ENCODE results near the gene ARAP3.
A peak's percentile ranks its signal among the peaks of the same experiment; 100 is the strongest.

The ARAP3 gene

GRCh38 chr5:141647242-141647641 lies 34.8 kb downstream of the ARAP3 start:
- Histone ChIP-seq H3K9ac (ENCODE audit: low read depth in 1 of 2, low read length in 2 of 2) (no peak overlapping the region), H3K4me3 (ENCODE audit: low read length in 2 of 2) (no peak overlapping the region), H3K9me3 (ENCODE audit: control insufficient read depth in 2 of 2, low read length in 2 of 2) (no peaks in the 10 kb centered on the region), H3K4me1 (ENCODE audit: control insufficient read depth in 2 of 2, insufficient read depth in 2 of 2, low read length in 2 of 2) (peaks cover 5 to 7% of the 10 kb centered on the region in 2 donors), H3K27me3 (ENCODE audit: control insufficient read depth in 2 of 2, insufficient read depth in 2 of 2, low read length in 2 of 2) (no peaks in the 10 kb centered on the region), H3K27ac (ENCODE audit: low read depth in 2 of 2, low read length in 2 of 2) (no peak overlapping the region), H3K36me3 (ENCODE audit: control insufficient read depth in 2 of 2, insufficient read depth in 2 of 2, low read length in 2 of 2) (peaks cover 13 to 18% of the 10 kb centered on the region in 2 donors)

- no peak overlapping the region for H3K4me3 ChIP-seq (ENCODE audit: low read length in 2 of 2)
- no peaks in the 10 kb centered on the region for H3K27me3 ChIP-seq (ENCODE audit: control insufficient read depth in 2 of 2, insufficient read depth in 2 of 2, low read length in 2 of 2)
- H3K36me3 ChIP-seq (ENCODE audit: control insufficient read depth in 2 of 2, insufficient read depth in 2 of 2, low read length in 2 of 2), result peaks cover 13 to 27% of the 10 kb centered on the region in 2 donors
- H3K9me3 ChIP-seq (ENCODE audit: control insufficient read depth in 2 of 2, low read length in 2 of 2), result no peaks in the 10 kb centered on the region
- H3K9ac ChIP-seq (ENCODE audit: low read depth in 1 of 2, low read length in 2 of 2), result no peak overlapping the region
- H3K27ac ChIP-seq (ENCODE audit: low read depth in 2 of 2, low read length in 2 of 2), result no peak overlapping the region
- peaks cover 2 to 4% of the 10 kb centered on the region in 2 donors for H3K4me1 ChIP-seq (ENCODE audit: control insufficient read depth in 2 of 2, insufficient read depth in 2 of 2, low read length in 2 of 2)
Observed at GRCh38 chr5:141646026-141646425, 36.0 kb downstream of the ARAP3 start.

- Histone ChIP-seq H3K27ac (ENCODE audit: low read depth in 2 of 2, low read length in 2 of 2) (no peak overlapping the region), H3K27me3 (ENCODE audit: control insufficient read depth in 2 of 2, insufficient read depth in 2 of 2, low read length in 2 of 2) (no peaks in the 10 kb centered on the region), H3K9me3 (ENCODE audit: control insufficient read depth in 2 of 2, low read length in 2 of 2) (no peaks in the 10 kb centered on the region), H3K9ac (ENCODE audit: low read depth in 1 of 2, low read length in 2 of 2) (no peak overlapping the region), H3K4me1 (ENCODE audit: control insufficient read depth in 2 of 2, insufficient read depth in 2 of 2, low read length in 2 of 2) (peaks cover 6 to 9% of the 10 kb centered on the region in 2 donors), H3K4me3 (ENCODE audit: low read length in 2 of 2) (no peak overlapping the region), H3K36me3 (ENCODE audit: control insufficient read depth in 2 of 2, insufficient read depth in 2 of 2, low read length in 2 of 2) (peaks cover 13 to 25% of the 10 kb centered on the region in 2 donors)
Observed at GRCh38 chr5:141641634-141642267, 40.3 kb downstream of the ARAP3 start.

- Histone ChIP-seq H3K9ac (ENCODE audit: low read depth in 1 of 2, low read length in 2 of 2) (no peak overlapping the region), H3K4me1 (ENCODE audit: control insufficient read depth in 2 of 2, insufficient read depth in 2 of 2, low read length in 2 of 2) (peaks cover 10 to 15% of the 10 kb centered on the region in 2 donors), H3K9me3 (ENCODE audit: control insufficient read depth in 2 of 2, low read length in 2 of 2) (no peaks in the 10 kb centered on the region)
Observed at GRCh38 chr5:141640698-141641097, 41.3 kb downstream of the ARAP3 start.

GRCh38 chr5:141640051-141640415 lies 42.0 kb downstream of the ARAP3 start:
- Histone ChIP-seq H3K9ac (ENCODE audit: low read depth in 1 of 2, low read length in 2 of 2) (no peak overlapping the region), H3K9me3 (ENCODE audit: control insufficient read depth in 2 of 2, low read length in 2 of 2) (no peaks in the 10 kb centered on the region), H3K4me3 (ENCODE audit: low read length in 2 of 2) (no peak overlapping the region), H3K36me3 (ENCODE audit: control insufficient read depth in 2 of 2, insufficient read depth in 2 of 2, low read length in 2 of 2) (peaks cover 8 to 15% of the 10 kb centered on the region in 2 donors), H3K27ac (ENCODE audit: low read depth in 2 of 2, low read length in 2 of 2) (no peak overlapping the region), H3K4me1 (ENCODE audit: control insufficient read depth in 2 of 2, insufficient read depth in 2 of 2, low read length in 2 of 2) (peaks cover 14 to 19% of the 10 kb centered on the region in 2 donors), H3K27me3 (ENCODE audit: control insufficient read depth in 2 of 2, insufficient read depth in 2 of 2, low read length in 2 of 2) (no peaks in the 10 kb centered on the region)

More at GRCh38 chr5:141640698-141641097, 41.3 kb downstream of the ARAP3 start:
- Histone ChIP-seq H3K4me3 (ENCODE audit: low read length in 2 of 2) (no peak overlapping the region), H3K27ac (ENCODE audit: low read depth in 2 of 2, low read length in 2 of 2) (no peak overlapping the region), H3K27me3 (ENCODE audit: control insufficient read depth in 2 of 2, insufficient read depth in 2 of 2, low read length in 2 of 2) (no peaks in the 10 kb centered on the region), H3K36me3 (ENCODE audit: control insufficient read depth in 2 of 2, insufficient read depth in 2 of 2, low read length in 2 of 2) (peaks cover 9 to 20% of the 10 kb centered on the region in 2 donors)

GRCh38 chr5:141639357-141640050 lies 42.5 kb downstream of the ARAP3 start:
- Histone ChIP-seq H3K36me3 (ENCODE audit: control insufficient read depth in 2 of 2, insufficient read depth in 2 of 2, low read length in 2 of 2) (peaks cover 4 to 15% of the 10 kb centered on the region in 2 donors), H3K9ac (ENCODE audit: low read depth in 1 of 2, low read length in 2 of 2) (no peak overlapping the region), H3K9me3 (ENCODE audit: control insufficient read depth in 2 of 2, low read length in 2 of 2) (no peaks in the 10 kb centered on the region), H3K27me3 (ENCODE audit: control insufficient read depth in 2 of 2, insufficient read depth in 2 of 2, low read length in 2 of 2) (no peaks in the 10 kb centered on the region), H3K27ac (ENCODE audit: low read depth in 2 of 2, low read length in 2 of 2) (no peak overlapping the region), H3K4me1 (ENCODE audit: control insufficient read depth in 2 of 2, insufficient read depth in 2 of 2, low read length in 2 of 2) (peaks cover 14 to 19% of the 10 kb centered on the region in 2 donors), H3K4me3 (ENCODE audit: low read length in 2 of 2) (no peak overlapping the region)

- Histone ChIP-seq H3K27ac (ENCODE audit: low read depth in 2 of 2, low read length in 2 of 2) (no peak overlapping the region), H3K4me1 (ENCODE audit: control insufficient read depth in 2 of 2, insufficient read depth in 2 of 2, low read length in 2 of 2) (peaks cover 14 to 19% of the 10 kb centered on the region in 2 donors), H3K9ac (ENCODE audit: low read depth in 1 of 2, low read length in 2 of 2) (no peak overlapping the region), H3K4me3 (ENCODE audit: low read length in 2 of 2) (no peak overlapping the region), H3K27me3 (ENCODE audit: control insufficient read depth in 2 of 2, insufficient read depth in 2 of 2, low read length in 2 of 2) (no peaks in the 10 kb centered on the region), H3K36me3 (ENCODE audit: control insufficient read depth in 2 of 2, insufficient read depth in 2 of 2, low read length in 2 of 2) (peaks cover 0 to 15% of the 10 kb centered on the region in 2 donors), H3K9me3 (ENCODE audit: control insufficient read depth in 2 of 2, low read length in 2 of 2) (no peaks in the 10 kb centered on the region)
Observed at GRCh38 chr5:141638771-141639170, 43.3 kb downstream of the ARAP3 start.

GRCh38 chr5:141637767-141638419 lies 44.1 kb downstream of the ARAP3 start:
- H3K36me3 ChIP-seq (ENCODE audit: control insufficient read depth in 2 of 2, insufficient read depth in 2 of 2, low read length in 2 of 2), result peaks cover 0 to 13% of the 10 kb centered on the region in 2 donors
- no peaks in the 10 kb centered on the region for H3K27me3 ChIP-seq (ENCODE audit: control insufficient read depth in 2 of 2, insufficient read depth in 2 of 2, low read length in 2 of 2)
- peak overlapping the region; percentile 83 to 97 for H3K4me3 ChIP-seq (ENCODE audit: low read length in 2 of 2)
- H3K9me3 ChIP-seq (ENCODE audit: control insufficient read depth in 2 of 2, low read length in 2 of 2), result no peaks in the 10 kb centered on the region
- H3K9ac ChIP-seq (ENCODE audit: low read depth in 1 of 2, low read length in 2 of 2), result peak overlapping the region; percentile 49 to 72
- peaks cover 14 to 19% of the 10 kb centered on the region in 2 donors for H3K4me1 ChIP-seq (ENCODE audit: control insufficient read depth in 2 of 2, insufficient read depth in 2 of 2, low read length in 2 of 2)
- peak overlapping the region in 1 of 2 donors; percentile 76 for H3K27ac ChIP-seq (ENCODE audit: low read depth in 2 of 2, low read length in 2 of 2)

GRCh38 chr5:141637123-141637766 lies 44.8 kb downstream of the ARAP3 start:
- peaks cover 14 to 19% of the 10 kb centered on the region in 2 donors for H3K4me1 ChIP-seq (ENCODE audit: control insufficient read depth in 2 of 2, insufficient read depth in 2 of 2, low read length in 2 of 2)
- no peaks in the 10 kb centered on the region for H3K27me3 ChIP-seq (ENCODE audit: control insufficient read depth in 2 of 2, insufficient read depth in 2 of 2, low read length in 2 of 2)
- H3K9me3 ChIP-seq (ENCODE audit: control insufficient read depth in 2 of 2, low read length in 2 of 2), result no peaks in the 10 kb centered on the region
- peaks cover 5 to 15% of the 10 kb centered on the region in 2 donors for H3K36me3 ChIP-seq (ENCODE audit: control insufficient read depth in 2 of 2, insufficient read depth in 2 of 2, low read length in 2 of 2)
- H3K9ac ChIP-seq (ENCODE audit: low read depth in 1 of 2, low read length in 2 of 2), result peak overlapping the region; percentile 54 to 72
- H3K27ac ChIP-seq (ENCODE audit: low read depth in 2 of 2, low read length in 2 of 2), result peak overlapping the region; percentile 64 to 76
- peak overlapping the region; percentile 83 to 97 for H3K4me3 ChIP-seq (ENCODE audit: low read length in 2 of 2)
